ENCODE data around the gene R3HDML. TPM values are rescaled to one million over a fixed set of nuclear protein-coding genes. Genes with fewer than 3 reads are reported as not detected.

R3HDML gene
- total and polyA plus RNA-seq, 2 of the 13 experiments (the other 11 are each of a cell fraction or from before 2014, with no cell fraction given): not detected

- no peak for TF ChIP-seq TARDBP (CRISPR knock-in tag; IDR thresholded peaks at IDR 0.05)
- 0 out of 2 replicates have a peak, but pooled peaks have one; percentile 17 for TF ChIP-seq GTF2F1 (IDR thresholded peaks at IDR 0.05; ENCODE audit: low read length)
- no peak for TF ChIP-seq ZNF326 (CRISPR knock-in tag; IDR thresholded peaks at IDR 0.05; ENCODE audit: borderline replicate concordance)
- TF ChIP-seq SMAD1 (CRISPR knock-in tag; IDR thresholded peaks at IDR 0.05; ENCODE audit: borderline replicate concordance, low read depth): no peak
- TF ChIP-seq, protein P1, sequence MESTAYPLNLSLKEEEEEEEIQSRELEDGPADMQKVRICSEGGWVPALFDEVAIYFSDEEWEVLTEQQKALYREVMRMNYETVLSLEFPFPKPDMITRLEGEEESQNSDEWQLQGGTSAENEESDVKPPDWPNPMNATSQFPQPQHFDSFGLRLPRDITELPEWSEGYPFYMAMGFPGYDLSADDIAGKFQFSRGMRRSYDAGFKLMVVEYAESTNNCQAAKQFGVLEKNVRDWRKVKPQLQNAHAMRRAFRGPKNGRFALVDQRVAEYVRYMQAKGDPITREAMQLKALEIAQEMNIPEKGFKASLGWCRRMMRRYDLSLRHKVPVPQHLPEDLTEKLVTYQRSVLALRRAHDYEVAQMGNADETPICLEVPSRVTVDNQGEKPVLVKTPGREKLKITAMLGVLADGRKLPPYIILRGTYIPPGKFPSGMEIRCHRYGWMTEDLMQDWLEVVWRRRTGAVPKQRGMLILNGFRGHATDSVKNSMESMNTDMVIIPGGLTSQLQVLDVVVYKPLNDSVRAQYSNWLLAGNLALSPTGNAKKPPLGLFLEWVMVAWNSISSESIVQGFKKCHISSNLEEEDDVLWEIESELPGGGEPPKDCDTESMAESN (CRISPR knock-in tag; conservative IDR thresholded peaks at IDR 0.05): no peak
- TF ChIP-seq ZC3H13 (CRISPR knock-in tag; IDR thresholded peaks at IDR 0.05): 0 out of 2 replicates have a peak, but pooled peaks have one; percentile 43
- no peak for TF ChIP-seq AHDC1 (CRISPR knock-in tag; IDR thresholded peaks at IDR 0.05; ENCODE audit: borderline replicate concordance)
- TF ChIP-seq SATB2 (CRISPR knock-in tag; IDR thresholded peaks at IDR 0.05): no peak
These were observed 34.1 kb upstream of the R3HDML start (continued) for GRCh38 chr20:44302736-44303135.

All from HepG2 (cell line).